K562 (cell line): ENCODE data around the gene SGMS1. TPM values are rescaled to one million over a fixed set of nuclear protein-coding genes. Genes with fewer than 3 reads are reported as not detected.

Source experiments
- ATF3 ChIP-seq, 2 experiments: fragments of 450-650 bp in 1 of 2; sonication (generic) in 1 of 2; formaldehyde crosslinking in 1 of 2; IDR thresholded peaks in 1 of 2; conservative IDR thresholded peaks in 1 of 2; 2 replicates each; pipeline versions ENCODE4 v1.6.1 to v1.8.1; 2016 to 2023; ENCODE audit warnings: mild to moderate bottlenecking in 2 of 2, moderate library complexity in 2 of 2, inconsistent platforms in 1 of 2, missing genetic modification reagents in 1 of 2
- BCOR ChIP-seq: fragments of 450-650 bp; IDR thresholded peaks from 2 replicates; pipeline ENCODE4 v1.6.1; 2016
- CREM ChIP-seq: IDR thresholded peaks from 2 replicates; pipeline ENCODE4 v1.6.1; 2014; ENCODE audit warnings: antibody characterized with exemption, low read depth
- FOS ChIP-seq: IDR thresholded peaks from 3 replicates; pipeline ENCODE4 v1.6.1; 2011; ENCODE audit not compliant: insufficient read length; ENCODE audit errors: extremely low read depth
- HBP1 ChIP-seq: fragments of 450-650 bp; formaldehyde crosslinking; IDR thresholded peaks from 2 replicates; pipeline ENCODE4 v1.4.0; 2022; ENCODE audit warnings: missing genetic modification characterization
- HMG20B ChIP-seq: fragments of 250-450 bp; sonication (Bioruptor Pico); IDR thresholded peaks from 2 replicates; pipeline ENCODE4 v1.5.0; 2021; ENCODE audit warnings: mild to moderate bottlenecking
- LARP7 ChIP-seq: fragments of 450-650 bp; IDR thresholded peaks from 2 replicates; pipeline ENCODE4 v1.6.1; 2016
- RFX1 ChIP-seq: fragments of 450-650 bp; IDR thresholded peaks from 2 replicates; pipeline ENCODE4 v1.6.1; 2016; ENCODE audit warnings: mild to moderate bottlenecking, moderate library complexity
- ZNF263 ChIP-seq: sonication (generic); formaldehyde crosslinking; IDR thresholded peaks from 2 replicates; pipeline ENCODE4 v1.8.0; 2022; ENCODE audit warnings: mild to moderate bottlenecking, missing genetic modification reagents, borderline replicate concordance
- ZNF407 ChIP-seq: fragments of 450-650 bp; IDR thresholded peaks from 2 replicates; pipeline ENCODE4 v1.6.1; 2016; ENCODE audit warnings: low read depth
- ZNF583 ChIP-seq: fragments of 250-450 bp; sonication (Bioruptor Pico); IDR thresholded peaks from 2 replicates; pipeline ENCODE4 v1.4.0; 2020
- polyA plus RNA-seq, 8 experiments: library from polyadenylated mRNA; depleted of rRNA in 4 of 8; stranded (reverse) in 5 of 8; unstranded in 3 of 8; fragments of >200 nt; fragmentation: Nextera tagmentation in 2 of 8; fragmentation: Illumina TruSeq in 1 of 8; extraction: Ambion mirVana in 2 of 8; extraction: Trizol in 1 of 8; gene quantifications; 2 replicates each; pipeline versions ENCODE4 v1.2.1 to v1.2.3, GENCODE V29; 2011 to 2014; ENCODE audit warnings: inconsistent platforms in 1 of 8, missing spikeins in 1 of 8
- total RNA-seq, 7 experiments: library from RNA; depleted of rRNA in 6 of 7; stranded (reverse); fragments of >200 nt in 6 of 7; fragmentation: Illumina TruSeq in 2 of 7; extraction: Trizol in 2 of 7; gene quantifications; 2 replicates each; pipeline versions ENCODE4 v1.2.1 to v1.2.3, GENCODE V29; 2011 to 2021; ENCODE audit warnings: low replicate concordance in 1 of 7
- TF ChIP-seq, protein P1 (sequence below): fragments of 150-350 bp; conservative IDR thresholded peaks from 2 replicates; pipeline ENCODE4 v1.6.1; 2014; ENCODE audit warnings: low read length

Gene SGMS1
- total and polyA plus RNA-seq, 9 of the 15 experiments (the other 6 are each of a cell fraction or from before 2014, with no cell fraction given), result 22.6 to 232 (median 82.2) TPM

GRCh38 chr10:50623663-50624412 is at the start of gene SGMS1 (continued):
- TF ChIP-seq HBP1 (CRISPR knock-in tag) (0 out of 2 replicates have a peak, but pooled peaks have one; percentile 23), ZNF583 (no peak), CREM (peak; percentile 75; the same call in 1 of the 2 replicates), ATF3 (IDR thresholded peaks at IDR 0.05) (no peak), ATF3 (CRISPR knock-in tag; conservative IDR thresholded peaks at IDR 0.05) (no peak), HMG20B (CRISPR knock-in tag) (peak; percentile 66; the same call in 1 of the 2 replicates), LARP7 (no peak), RFX1 (no peak), FOS (no peak), ZNF407 (peak; percentile 77; the same call in 1 of the 2 replicates), BCOR (no peak; the same call in 1 of the 2 replicates), ZNF263 (CRISPR knock-in tag) (peak; percentile 39; the same call in 1 of the 2 replicates)
- TF ChIP-seq, protein P1, sequence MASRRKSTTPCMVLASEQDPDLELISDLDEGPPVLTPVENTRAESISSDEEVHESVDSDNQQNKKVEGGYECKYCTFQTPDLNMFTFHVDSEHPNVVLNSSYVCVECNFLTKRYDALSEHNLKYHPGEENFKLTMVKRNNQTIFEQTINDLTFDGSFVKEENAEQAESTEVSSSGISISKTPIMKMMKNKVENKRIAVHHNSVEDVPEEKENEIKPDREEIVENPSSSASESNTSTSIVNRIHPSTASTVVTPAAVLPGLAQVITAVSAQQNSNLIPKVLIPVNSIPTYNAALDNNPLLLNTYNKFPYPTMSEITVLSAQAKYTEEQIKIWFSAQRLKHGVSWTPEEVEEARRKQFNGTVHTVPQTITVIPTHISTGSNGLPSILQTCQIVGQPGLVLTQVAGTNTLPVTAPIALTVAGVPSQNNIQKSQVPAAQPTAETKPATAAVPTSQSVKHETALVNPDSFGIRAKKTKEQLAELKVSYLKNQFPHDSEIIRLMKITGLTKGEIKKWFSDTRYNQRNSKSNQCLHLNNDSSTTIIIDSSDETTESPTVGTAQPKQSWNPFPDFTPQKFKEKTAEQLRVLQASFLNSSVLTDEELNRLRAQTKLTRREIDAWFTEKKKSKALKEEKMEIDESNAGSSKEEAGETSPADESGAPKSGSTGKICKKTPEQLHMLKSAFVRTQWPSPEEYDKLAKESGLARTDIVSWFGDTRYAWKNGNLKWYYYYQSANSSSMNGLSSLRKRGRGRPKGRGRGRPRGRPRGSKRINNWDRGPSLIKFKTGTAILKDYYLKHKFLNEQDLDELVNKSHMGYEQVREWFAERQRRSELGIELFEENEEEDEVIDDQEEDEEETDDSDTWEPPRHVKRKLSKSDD, result no peak
